Neuronal stem cell (in vitro differentiated cells): ENCODE results near the gene TLE1.

ENCODE experiments used
- DNase-seq: peaks from one replicate; pipeline ENCODE4 v3.0.0-alpha.2; 2013; ENCODE audit warnings: low spot score
- H2AFZ ChIP-seq: one replicate; pipeline ENCODE4 v1.6.1; 2013; ENCODE audit warnings: mild to moderate bottlenecking, low read length, inconsistent platforms
- H2AK5ac ChIP-seq: 2 replicates; pipeline ENCODE4 v1.6.1; 2013; ENCODE audit warnings: low read depth, mild to moderate bottlenecking, inconsistent platforms, low read length, moderate library complexity, mixed read lengths
- H2BK120ac ChIP-seq: 2 replicates; pipeline ENCODE4 v1.6.1; 2013; ENCODE audit warnings: low read depth, mild to moderate bottlenecking, inconsistent platforms, low read length, moderate library complexity, mixed read lengths
- H2BK12ac ChIP-seq: one replicate; pipeline ENCODE4 v1.6.1; 2013; ENCODE audit warnings: low read length, inconsistent platforms
- H2BK15ac ChIP-seq: 2 replicates; pipeline ENCODE4 v1.6.1; 2013; ENCODE audit warnings: mild to moderate bottlenecking, low read length, inconsistent platforms, mixed read lengths
- H2BK5ac ChIP-seq: one replicate; pipeline ENCODE4 v1.6.1; 2013; ENCODE audit warnings: inconsistent platforms, mild to moderate bottlenecking, low read length, moderate library complexity
- H3K14ac ChIP-seq: one replicate; pipeline ENCODE4 v1.6.1; 2013; ENCODE audit warnings: low read length, inconsistent platforms
- H3K18ac ChIP-seq: 2 replicates; pipeline ENCODE4 v1.6.1; 2013; ENCODE audit warnings: low read length, inconsistent platforms
- H3K23ac ChIP-seq: 2 replicates; pipeline ENCODE4 v1.6.1; 2013; ENCODE audit warnings: low read depth, mild to moderate bottlenecking, mixed read lengths, low read length, inconsistent platforms; ENCODE audit not compliant: poor library complexity
- H3K27ac ChIP-seq: replicated peaks from 3 replicates; pipeline ENCODE4 v1.5.1; 2013; ENCODE audit warnings: low read length, inconsistent platforms
- H3K27me3 ChIP-seq, 3 experiments: 2 replicates each; pipeline ENCODE4 v1.6.1; 2013; ENCODE audit warnings: low read length in 3 of 3, mild to moderate bottlenecking in 2 of 3, inconsistent platforms in 1 of 3, low read depth in 1 of 3, mixed read lengths in 1 of 3, moderate library complexity in 1 of 3; ENCODE audit not compliant: control insufficient read depth in 3 of 3, insufficient read depth in 3 of 3
- H3K36me3 ChIP-seq, 2 donors: replicated peaks in 1 of 2; 2 replicates each; pipeline ENCODE4 v1.6.1; 2013; ENCODE audit warnings: low read length in 2 of 2; ENCODE audit not compliant: control insufficient read depth in 2 of 2, insufficient read depth in 2 of 2
- H3K4ac ChIP-seq: 2 replicates; pipeline ENCODE4 v1.6.1; 2013; ENCODE audit warnings: inconsistent platforms, mild to moderate bottlenecking, low read length, moderate library complexity
- H3K4me1 ChIP-seq, 2 donors: 1 replicate in 1 of 2; 2 replicates in 1 of 2; pipeline ENCODE4 v1.6.1; 2013; ENCODE audit warnings: low read length in 2 of 2, low read depth in 1 of 2; ENCODE audit not compliant: control insufficient read depth in 2 of 2, insufficient read depth in 1 of 2
- H3K4me2 ChIP-seq: one replicate; pipeline ENCODE4 v1.6.1; 2013; ENCODE audit warnings: mild to moderate bottlenecking, low read length, inconsistent platforms; ENCODE audit not compliant: insufficient read depth, poor library complexity, severe bottlenecking
- H3K4me3 ChIP-seq, 2 donors: 2 replicates each; pipeline ENCODE4 v1.5.1; 2013; ENCODE audit warnings: low read length in 2 of 2, mild to moderate bottlenecking in 2 of 2, inconsistent platforms in 1 of 2, moderate library complexity in 1 of 2
- H3K79me1 ChIP-seq: one replicate; pipeline ENCODE4 v1.6.1; 2013; ENCODE audit warnings: low read depth, mild to moderate bottlenecking, inconsistent platforms, low read length, moderate library complexity
- H3K9ac ChIP-seq: one replicate; pipeline ENCODE4 v1.6.1; 2013; ENCODE audit warnings: mild to moderate bottlenecking, low read depth, low read length, inconsistent platforms; ENCODE audit not compliant: poor library complexity
- H3K9me3 ChIP-seq, 2 donors: replicated peaks in 1 of 2; 2 replicates each; pipeline versions ENCODE3 to v1.6.1; 2013; ENCODE audit warnings: low read length in 2 of 2, mild to moderate bottlenecking in 2 of 2, inconsistent platforms in 1 of 2, low read depth in 1 of 2, mixed read lengths in 1 of 2, moderate library complexity in 1 of 2; ENCODE audit not compliant: control insufficient read depth in 2 of 2, insufficient read depth in 1 of 2
- H4K8ac ChIP-seq: one replicate; pipeline ENCODE4 v1.6.1; 2013; ENCODE audit warnings: low read depth, mild to moderate bottlenecking, inconsistent platforms, low read length, moderate library complexity
- H4K91ac ChIP-seq: one replicate; pipeline ENCODE4 v1.6.1; 2013; ENCODE audit warnings: low read length, low read depth, mild to moderate bottlenecking, inconsistent platforms; ENCODE audit not compliant: poor library complexity
- WGBS, 2 donors: extraction: QIAGEN DNeasy Blood & Tissue Kit; methylation state at CpG; one replicate each; pipeline ENCODE4 v1.1.7; 2013; ENCODE audit warnings: missing lambda C conversion rate in 2 of 2, mixed read lengths in 1 of 2; ENCODE audit not compliant: insufficient read length in 2 of 2, insufficient replicate concordance in 1 of 2; ENCODE audit errors: extremely low coverage in 2 of 2; 5-methylcytosine and 5-hydroxymethylcytosine counted together

TLE1 gene

GRCh38 chr9:81629440-81629839, 59.9 kb downstream of the TLE1 start:
- H3K36me3 ChIP-seq = peaks cover 0 to 6% of the 10 kb centered on the region in 2 donors
- H3K4me1 ChIP-seq = peaks cover 12 to 21% of the 10 kb centered on the region in 2 donors
- no peak overlapping the region for H3K4me3 ChIP-seq
- H3K4me2 ChIP-seq = no peak overlapping the region
- H3K9me3 ChIP-seq = no peaks in the 10 kb centered on the region
- H2AFZ ChIP-seq = no peak overlapping the region
- H3K27me3 ChIP-seq = no peaks in the 10 kb centered on the region
- H3K23ac ChIP-seq = no peak overlapping the region
- no peak overlapping the region for H4K8ac ChIP-seq
- no peak overlapping the region for H3K14ac ChIP-seq
- H2BK15ac ChIP-seq = no peak overlapping the region
- H3K27ac ChIP-seq = no peak overlapping the region
- H3K4ac ChIP-seq = no peak overlapping the region
- no peaks in the 10 kb centered on the region for H3K79me1 ChIP-seq
- H2AK5ac ChIP-seq = no peak overlapping the region
- H2BK12ac ChIP-seq = no peak overlapping the region
- H3K18ac ChIP-seq = no peak overlapping the region
- H2BK5ac ChIP-seq = no peak overlapping the region
- no peak overlapping the region for H2BK120ac ChIP-seq
- no CpG with 5 or more reads among the region's 2 CpGs for WGBS, 2 donors
- H3K9ac ChIP-seq = no peak overlapping the region
- H4K91ac ChIP-seq = no peak overlapping the region
- DNase-seq = no peak

- Histone ChIP-seq H2BK12ac (no peak overlapping the region), H3K4ac (no peak overlapping the region), H3K4me3 (no peak overlapping the region), H2BK120ac (no peak overlapping the region), H3K14ac (no peak overlapping the region), H2BK5ac (no peak overlapping the region), H2AFZ (no peak overlapping the region), H4K91ac (no peak overlapping the region), H3K27ac (no peak overlapping the region), H3K79me1 (no peaks in the 10 kb centered on the region), H3K36me3 (peaks cover 0 to 6% of the 10 kb centered on the region in 2 donors), H3K9me3 (no peaks in the 10 kb centered on the region), H3K4me1 (peaks cover 10 to 16% of the 10 kb centered on the region in 2 donors), H3K4me2 (no peak overlapping the region), H3K23ac (no peak overlapping the region), H2AK5ac (no peak overlapping the region), H3K27me3 (no peaks in the 10 kb centered on the region), H2BK15ac (no peak overlapping the region), H3K18ac (no peak overlapping the region), H4K8ac (no peak overlapping the region), H3K9ac (no peak overlapping the region)
- no peak for DNase-seq
- WGBS, 2 donors = no CpG with 5 or more reads among the region's 5 CpGs
These were observed 60.5 kb downstream of the TLE1 start for GRCh38 chr9:81628897-81629296.

GRCh38 chr9:81627481-81627880, 61.9 kb downstream of the TLE1 start:
- Histone ChIP-seq H2AFZ (no peak overlapping the region), H2BK5ac (no peak overlapping the region), H3K4me2 (no peak overlapping the region), H2BK15ac (no peak overlapping the region), H3K79me1 (no peaks in the 10 kb centered on the region), H4K91ac (no peak overlapping the region), H2AK5ac (no peak overlapping the region), H3K4me1 (peaks cover 13 to 19% of the 10 kb centered on the region in 2 donors), H3K14ac (no peak overlapping the region), H3K9me3 (no peaks in the 10 kb centered on the region), H2BK12ac (no peak overlapping the region), H3K9ac (no peak overlapping the region), H4K8ac (no peak overlapping the region), H3K18ac (no peak overlapping the region), H3K23ac (no peak overlapping the region), H3K27me3 (no peaks in the 10 kb centered on the region), H3K36me3 (peaks cover 0 to 6% of the 10 kb centered on the region in 2 donors), H3K27ac (no peak overlapping the region), H3K4ac (no peak overlapping the region), H2BK120ac (no peak overlapping the region), H3K4me3 (no peak overlapping the region)
- DNase-seq = no peak
- WGBS, 2 donors = no CpG with 5 or more reads among the region's 3 CpGs

- no peak for DNase-seq
- Histone ChIP-seq H4K91ac (no peak overlapping the region), H3K36me3 (peaks cover 0 to 4% of the 10 kb centered on the region in 2 donors), H3K9ac (no peak overlapping the region), H2AFZ (no peak overlapping the region), H2BK120ac (no peak overlapping the region), H3K23ac (no peak overlapping the region), H3K27me3 (no peaks in the 10 kb centered on the region), H2AK5ac (no peak overlapping the region), H3K4me1 (peaks cover 19 to 23% of the 10 kb centered on the region in 2 donors), H3K79me1 (no peaks in the 10 kb centered on the region), H3K18ac (no peak overlapping the region), H2BK5ac (no peak overlapping the region), H3K9me3 (no peaks in the 10 kb centered on the region), H4K8ac (no peak overlapping the region), H3K4me3 (no peak overlapping the region), H3K14ac (no peak overlapping the region), H3K27ac (no peak overlapping the region), H2BK12ac (no peak overlapping the region), H2BK15ac (no peak overlapping the region), H3K4ac (no peak overlapping the region), H3K4me2 (no peak overlapping the region)
- WGBS, 2 donors = no CpG with 5 or more reads among the region's 4 CpGs
These were observed 62.8 kb downstream of the TLE1 start for GRCh38 chr9:81626511-81626910.
